ENCODE results near the gene ZDHHC11.
"Not testable (repeated sequence)": the region's sequence is repeated elsewhere in the genome, so short reads cannot be mapped to it uniquely, and the experiment has no call there.

The ZDHHC11 gene

DNA sequence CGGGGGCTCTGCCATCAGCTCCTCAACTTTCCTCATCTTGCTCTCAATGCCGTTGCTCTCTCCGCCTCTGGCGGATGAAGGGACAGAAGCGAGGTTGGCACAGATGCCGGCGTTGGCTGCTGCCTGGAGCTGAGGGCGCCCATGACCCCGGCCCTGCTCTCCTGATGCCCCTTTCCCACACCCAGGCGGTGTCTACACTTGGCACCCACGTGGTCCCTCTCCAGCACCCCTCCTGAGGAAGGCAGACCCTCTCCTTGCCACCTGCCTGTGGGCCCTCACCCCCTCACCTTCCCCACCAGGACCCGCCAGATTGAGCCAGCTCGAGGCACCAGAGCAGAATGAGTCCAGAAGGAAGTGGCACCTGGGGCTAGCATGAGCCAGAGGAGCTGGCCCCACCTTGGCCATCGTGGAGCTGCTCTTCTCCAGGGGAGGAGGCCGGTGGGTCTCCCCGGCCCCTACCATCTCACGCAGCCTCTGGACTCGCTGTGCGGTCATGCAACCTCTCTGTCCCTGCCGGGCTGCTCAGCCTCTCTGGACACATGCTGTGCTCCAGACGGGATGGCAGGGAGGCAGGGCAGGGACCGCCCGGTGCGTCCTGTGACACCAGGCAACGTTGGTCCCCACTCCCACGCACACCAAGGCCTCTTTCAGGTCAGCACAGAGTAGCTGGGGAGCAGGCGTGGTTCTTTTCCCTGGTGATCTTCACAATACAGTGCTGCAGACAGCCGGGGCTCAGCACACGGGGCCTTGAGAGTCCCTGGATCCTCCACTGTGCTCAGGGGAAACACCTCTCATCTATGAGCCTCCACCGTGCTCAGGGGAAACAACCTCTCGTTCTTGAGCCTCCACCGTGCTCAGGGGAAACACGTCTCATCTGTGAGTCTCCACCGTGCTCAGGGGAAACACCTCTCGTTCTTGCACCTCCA is 4.8 kb downstream of the ZDHHC11 start:
- DNase-seq (ENCODE audit: low read depth, low spot score); H3K27ac ChIP-seq: not testable (repeated sequence)

DNA sequence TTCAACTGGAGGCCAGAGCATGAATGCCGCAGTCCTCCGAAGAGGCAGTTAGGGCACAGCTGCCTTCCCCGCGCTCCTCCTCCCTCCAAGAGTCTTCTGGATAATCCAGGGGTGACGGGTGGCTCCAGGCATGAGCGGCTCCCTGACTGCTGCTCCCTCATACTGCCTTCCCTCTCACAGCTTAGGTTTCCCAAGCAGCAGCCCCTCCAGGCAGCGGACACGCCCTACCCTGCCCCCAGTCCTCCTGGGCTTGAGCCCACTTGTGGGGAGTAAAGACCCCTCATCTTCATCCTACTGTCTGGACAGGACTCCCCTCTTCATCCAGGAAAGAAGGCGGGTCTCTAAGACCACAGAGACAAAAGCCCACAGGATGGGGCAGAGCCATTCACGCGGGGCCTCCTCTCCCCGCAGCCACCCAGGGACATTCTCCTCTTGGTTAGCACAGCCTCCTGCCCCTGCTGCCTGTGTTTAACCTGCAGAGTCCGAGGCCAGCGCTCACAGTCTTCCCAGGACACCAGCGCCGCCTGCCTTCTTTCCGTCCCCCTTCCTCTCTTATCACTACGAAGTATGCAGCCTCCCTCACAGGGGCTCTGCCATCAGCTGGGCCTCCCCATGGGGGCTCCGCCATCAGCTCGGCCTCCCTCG is 5.6 kb downstream of the ZDHHC11 start:
- H3K27ac ChIP-seq; DNase-seq (ENCODE audit: low read depth, low spot score): not testable (repeated sequence)

DNA sequence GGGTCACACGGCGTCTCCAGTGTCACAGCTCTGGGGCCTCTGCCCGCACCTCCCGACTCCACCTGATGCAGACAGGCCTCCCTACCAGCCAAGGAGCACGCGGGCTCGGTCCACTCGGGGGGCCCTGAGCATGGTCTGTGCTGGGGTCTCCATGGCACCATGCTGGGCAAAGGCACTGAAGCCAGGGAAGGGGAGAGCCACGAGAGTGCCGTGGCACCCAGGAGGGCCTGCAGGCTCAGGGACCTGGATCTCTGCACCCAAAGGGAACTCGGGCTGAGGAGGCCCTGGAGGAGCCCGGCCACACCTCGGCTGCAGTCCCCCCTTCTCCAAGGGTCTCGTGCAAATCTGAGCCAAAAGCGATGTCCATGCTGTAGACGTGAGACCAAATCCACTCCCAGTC is 6.4 kb downstream of the ZDHHC11 start:
- not testable (repeated sequence) for DNase-seq (ENCODE audit: low read depth, low spot score)

DNA sequence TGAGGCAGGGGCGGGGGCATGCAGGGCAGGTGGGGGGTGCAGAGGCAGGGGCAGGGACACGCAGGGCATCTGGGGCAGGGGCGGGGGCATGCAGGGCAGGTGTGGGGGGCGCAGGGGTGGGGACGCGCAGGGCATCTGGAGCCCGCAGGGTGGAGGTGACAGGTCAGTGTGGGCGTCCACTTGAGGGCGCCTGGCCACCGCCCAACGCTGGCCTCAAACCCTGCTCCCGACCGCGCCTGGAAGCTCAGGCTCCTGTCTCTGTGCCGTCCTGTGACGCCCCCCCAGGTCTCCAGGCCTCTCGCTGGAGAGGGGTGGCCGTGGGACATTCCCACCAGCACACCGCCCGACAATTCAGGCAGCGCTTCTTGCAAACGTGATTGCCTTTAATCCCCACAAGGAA is 6.9 kb downstream of the ZDHHC11 start:
- not testable (repeated sequence) for H3K27ac ChIP-seq; DNase-seq (ENCODE audit: low read depth, low spot score)

More for the DNA sequence above, 6.4 kb downstream of the ZDHHC11 start:
- not testable (repeated sequence) for H3K27ac ChIP-seq

DNA sequence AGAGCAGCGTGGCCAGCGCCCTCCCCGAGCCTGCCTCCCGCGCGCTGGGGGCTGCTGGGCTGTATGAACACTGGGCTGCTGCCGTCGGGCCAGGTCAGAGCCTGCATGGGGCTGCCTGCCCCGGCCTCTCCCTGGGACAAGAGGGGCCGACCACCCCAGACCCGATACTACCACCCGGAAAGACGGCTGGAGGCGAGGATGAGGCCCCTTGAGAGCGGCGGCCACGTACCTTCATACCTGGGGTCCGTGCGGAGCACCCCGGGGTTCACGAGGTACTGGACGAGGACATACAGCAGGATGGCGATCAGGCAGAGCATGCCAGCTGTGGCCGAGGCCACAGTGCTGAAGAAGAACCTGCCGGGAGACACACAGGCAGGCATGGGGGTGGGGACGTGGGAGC is 7.4 kb downstream of the ZDHHC11 start:
- not testable (repeated sequence) for H3K27ac ChIP-seq; DNase-seq (ENCODE audit: low read depth, low spot score)

DNA sequence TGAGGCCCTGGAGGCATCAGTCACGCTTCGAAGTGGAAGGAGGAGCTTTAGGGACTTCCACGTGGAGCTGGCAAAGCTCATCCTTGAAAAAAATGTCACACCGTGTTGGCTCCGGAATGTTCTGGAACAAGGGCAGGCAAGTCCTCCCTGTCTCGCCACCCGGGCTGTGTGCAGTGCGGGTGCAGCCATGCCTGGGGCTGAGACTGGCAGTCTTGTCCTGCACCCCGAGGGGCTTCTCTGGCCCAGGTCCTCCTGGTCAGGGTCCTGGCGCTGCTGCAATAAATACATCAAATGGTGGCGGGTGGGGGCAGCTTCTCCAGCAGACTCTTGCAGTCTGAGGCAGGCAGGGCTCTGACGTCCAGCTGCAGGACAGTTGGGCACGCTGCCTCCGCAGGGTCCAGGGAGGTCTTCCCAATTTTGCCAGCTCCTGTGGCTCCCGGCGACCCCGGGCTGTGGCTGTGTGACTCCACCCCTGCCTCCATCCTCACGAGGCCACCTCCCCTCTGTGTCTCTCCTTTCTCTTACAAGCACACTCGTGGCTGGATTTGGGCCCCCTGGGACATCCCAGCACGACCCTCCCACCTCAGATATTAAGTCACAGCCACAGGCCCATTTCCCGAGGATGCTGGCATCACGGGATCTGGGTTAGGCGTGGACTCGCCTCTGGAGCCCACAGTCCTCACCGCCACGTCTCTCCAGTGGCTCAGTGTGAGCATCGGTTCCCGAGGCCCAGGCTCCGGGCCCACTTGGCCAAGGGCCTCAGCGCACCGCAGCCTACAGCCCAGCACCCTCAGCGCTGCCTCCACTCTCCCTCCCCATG is 8.2 kb downstream of the ZDHHC11 start:
- not testable (repeated sequence) for H3K27ac ChIP-seq; DNase-seq (ENCODE audit: low read depth, low spot score)

DNA sequence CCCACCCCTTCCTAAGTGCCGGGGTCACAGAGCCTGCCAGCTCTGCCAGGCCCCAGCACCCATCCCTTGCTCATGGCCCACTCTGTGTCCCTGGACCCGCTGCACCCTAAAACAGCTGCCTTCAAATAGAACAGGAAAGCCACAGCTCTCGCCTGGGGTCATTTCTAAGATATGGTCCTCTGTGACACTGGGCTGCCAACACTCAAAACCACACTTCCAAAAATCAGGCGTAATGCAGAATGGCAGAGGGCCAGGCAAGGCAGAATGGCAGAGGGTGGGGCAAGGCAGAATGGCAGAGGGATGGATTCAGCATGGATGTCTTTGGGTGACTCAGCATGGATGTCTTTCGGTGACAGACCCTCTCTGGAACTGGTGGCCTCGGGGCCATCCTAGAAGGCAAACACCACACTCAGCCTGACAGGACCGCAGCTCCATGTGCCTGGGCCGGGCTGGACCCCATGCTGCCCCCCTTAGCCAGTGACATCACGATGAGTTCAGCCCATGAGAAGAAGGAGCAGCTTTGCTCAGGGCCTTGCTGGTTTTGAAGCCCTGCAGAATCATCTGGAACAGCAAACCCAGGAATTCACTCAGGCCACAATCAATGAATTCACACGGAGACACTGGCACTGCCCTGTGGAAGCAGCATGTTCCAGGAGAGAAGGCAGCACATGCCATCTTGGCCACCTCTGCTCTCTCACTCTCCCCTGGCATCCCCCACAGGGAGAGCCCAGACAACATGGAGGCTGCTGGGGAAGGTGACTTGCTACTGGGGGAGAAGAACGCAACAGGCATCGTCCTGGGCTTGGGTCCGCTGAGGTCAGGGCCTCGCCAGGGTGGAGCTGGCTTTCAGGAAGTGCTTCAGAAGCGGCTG is 9.0 kb downstream of the ZDHHC11 start:
- DNase-seq (ENCODE audit: low read depth, low spot score); H3K27ac ChIP-seq: not testable (repeated sequence)

DNA sequence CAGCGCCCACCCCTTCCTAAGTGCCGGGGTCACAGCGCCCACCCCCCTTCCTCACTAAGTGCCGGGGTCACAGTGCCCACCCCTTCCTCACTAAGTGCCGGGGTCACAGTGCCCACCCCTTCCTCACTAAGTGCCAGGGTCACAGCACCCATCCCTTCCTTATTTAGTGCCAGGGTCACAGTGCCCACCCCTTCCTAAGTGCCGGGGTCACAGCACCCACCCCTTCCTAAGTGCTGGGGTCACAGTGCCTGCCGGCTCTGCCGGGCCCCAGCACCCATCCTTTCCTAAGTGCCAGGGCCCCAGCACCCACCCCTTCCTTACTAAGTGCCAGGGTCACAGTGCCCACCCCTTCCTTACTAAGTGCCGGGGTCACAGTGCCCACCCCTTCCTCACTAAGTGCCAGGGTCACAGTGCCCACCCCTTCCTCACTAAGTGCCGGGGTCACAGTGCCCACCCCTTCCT is 9.8 kb downstream of the ZDHHC11 start:
- H3K27ac ChIP-seq; DNase-seq (ENCODE audit: low read depth, low spot score): not testable (repeated sequence)

DNA sequence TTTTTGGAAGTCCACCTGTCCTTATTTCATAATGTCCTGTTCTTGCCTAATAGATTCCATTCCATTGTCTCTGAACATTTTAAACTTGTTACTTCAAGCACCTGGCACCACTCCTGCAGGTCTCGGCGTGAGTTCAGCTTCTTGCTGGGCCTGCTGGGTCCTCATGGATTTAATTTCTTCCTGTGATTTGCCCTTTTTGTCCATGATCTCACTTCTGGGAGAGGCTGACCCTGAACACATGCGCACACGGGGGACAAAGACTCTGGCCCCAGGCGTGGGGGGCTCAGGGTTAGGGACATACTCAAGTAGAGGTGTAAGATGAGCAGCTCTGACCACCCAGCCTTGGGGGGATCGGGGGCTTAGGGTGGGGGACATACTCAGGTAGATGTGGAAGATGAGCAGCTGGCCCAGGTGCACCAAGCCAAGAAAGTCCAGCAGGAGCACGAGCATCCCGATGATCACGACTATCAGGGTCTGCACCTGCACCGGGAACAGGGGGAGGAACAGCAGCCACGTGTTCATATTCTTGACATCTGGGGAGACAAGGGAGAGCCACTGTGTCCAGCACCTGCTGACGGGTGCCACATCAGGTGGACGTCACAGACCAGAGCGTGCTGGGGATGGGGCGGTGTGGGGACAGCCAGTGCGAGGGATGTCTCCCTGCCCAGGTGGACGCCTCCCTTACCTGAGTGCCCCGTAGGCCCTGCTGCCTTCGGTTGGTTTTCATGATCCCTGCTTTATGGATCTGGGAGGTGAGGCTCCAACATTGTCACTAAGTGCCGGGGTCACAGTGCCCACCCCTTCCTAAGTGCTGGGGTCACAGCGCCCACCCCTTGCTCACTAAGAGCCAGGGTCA is 10.4 kb downstream of the ZDHHC11 start:
- peak; percentile 26 for DNase-seq (ENCODE audit: low read depth, low spot score)

DNA sequence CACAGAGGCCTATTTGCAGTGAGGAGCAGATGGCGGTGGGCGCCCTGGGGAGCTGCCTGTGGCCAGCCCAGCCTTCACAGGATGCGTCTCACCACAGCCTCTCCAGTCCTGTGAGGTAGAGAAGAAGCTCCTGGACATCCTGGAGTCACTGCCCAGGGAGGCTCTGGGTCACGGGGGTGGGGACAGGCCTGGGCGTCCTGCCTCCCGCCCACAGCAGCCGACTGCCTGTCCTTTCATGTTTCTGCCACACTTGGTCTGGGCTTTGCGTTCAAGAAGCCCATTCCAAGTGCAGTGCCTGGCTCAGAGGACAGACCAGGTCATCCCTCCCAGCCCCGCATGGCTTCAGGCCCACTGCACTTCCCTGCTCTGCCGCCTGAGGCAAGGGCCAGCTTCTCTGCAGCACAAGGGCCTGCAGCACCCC is 12.3 kb downstream of the ZDHHC11 start:
- H3K27ac ChIP-seq; DNase-seq (ENCODE audit: low read depth, low spot score): not testable (repeated sequence)

More for the DNA sequence above, 10.4 kb downstream of the ZDHHC11 start:
- H3K27ac ChIP-seq, result not testable (repeated sequence)

DNA sequence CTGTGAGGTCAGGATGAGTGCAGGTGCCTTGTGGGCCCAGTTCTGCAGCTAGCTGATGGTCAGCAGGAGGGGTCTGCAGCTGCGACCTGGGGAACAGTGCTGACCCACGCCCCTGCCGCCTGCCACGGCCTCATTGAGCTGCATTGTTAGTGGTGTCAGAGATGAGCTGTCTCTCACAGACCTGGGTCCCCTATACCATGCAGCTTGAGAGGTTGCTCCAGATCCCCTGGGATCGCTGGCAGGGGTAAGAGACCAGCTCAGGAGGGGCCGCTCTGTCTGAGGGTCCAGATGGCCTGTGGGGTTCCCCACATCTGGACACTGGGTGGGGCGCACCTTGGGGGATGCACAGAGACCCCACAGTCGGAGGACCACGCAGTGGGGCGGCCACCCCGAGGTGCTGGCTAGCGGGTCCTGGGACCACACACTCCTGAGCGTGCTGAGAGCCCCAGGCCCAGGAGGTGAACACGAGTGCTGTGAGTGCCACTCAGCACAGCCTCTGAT is 13.1 kb downstream of the ZDHHC11 start:
- H3K27ac ChIP-seq; DNase-seq (ENCODE audit: low read depth, low spot score): not testable (repeated sequence)

DNA sequence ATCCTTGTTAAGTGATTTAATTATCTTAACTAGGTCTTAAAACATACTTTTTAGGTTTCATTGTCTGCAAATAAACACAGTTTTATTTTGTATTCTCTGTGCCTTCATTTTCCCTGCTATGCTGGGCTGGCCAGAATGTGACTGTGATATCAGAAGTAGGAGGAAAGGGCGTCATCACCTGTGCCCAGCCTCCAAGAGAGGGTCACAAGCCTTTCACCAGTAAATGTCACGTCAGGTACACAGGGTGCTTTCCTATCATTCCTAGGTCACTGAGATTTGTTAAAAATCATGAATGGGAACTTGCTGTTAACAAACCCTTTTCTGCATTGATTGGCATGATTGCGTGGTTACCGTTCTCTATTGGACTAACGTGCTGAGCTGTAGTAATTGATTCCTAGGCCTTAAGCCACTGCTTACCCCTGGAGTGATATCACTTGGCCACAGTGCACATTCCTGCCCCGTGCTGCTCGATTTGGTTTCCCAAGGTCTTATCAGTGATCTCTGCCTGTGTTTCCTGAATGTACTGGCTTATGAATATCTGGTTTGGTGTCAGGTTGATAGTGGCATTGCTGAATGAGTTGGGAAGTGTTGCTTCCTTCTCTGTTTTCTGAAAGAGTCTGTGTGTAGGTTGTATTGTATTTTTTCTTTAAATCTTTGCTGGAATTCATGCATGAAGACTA is 14.7 kb downstream of the ZDHHC11 start:
- DNase-seq (ENCODE audit: low read depth, low spot score); H3K27ac ChIP-seq: not testable (repeated sequence)

DNA sequence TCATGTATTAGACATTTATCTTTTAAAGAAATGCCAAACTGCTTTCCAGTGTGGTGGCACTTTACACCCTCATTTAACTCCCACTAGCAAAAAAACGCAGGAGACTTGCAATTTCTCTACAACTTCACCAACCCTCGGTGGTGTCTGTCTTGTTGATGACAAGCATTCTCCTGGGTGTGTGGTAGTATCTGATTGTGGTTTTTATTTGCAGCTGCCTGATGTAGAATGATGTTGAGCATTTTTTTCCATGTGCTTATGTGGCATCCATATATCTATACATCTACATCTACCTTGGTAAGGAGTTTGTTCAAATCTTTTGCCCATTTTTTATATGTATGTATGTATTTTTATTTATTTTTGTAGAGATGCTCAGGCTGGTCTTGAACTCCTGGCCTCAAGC is 16.8 kb downstream of the ZDHHC11 start:
- not testable (repeated sequence) for DNase-seq (ENCODE audit: low read depth, low spot score); H3K27ac ChIP-seq

DNA sequence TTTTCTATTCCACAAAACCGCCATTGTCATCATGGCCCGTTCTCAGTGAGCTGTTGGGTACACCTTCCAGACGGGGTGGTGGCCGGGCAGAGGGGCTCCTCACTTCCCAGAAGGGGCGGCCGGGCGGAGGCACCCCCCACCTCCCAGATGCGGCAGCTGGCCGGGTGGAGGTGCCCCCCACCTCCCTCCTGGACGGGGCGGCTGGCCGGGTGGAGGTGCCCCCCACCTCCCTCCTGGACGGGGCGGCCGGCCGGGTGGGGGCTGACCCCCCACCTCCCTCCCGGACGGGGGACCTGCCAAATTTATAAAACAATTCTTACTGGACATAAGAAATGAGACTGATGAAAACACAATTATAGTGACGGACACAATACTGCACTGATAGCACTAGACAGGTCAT is 22.6 kb downstream of the ZDHHC11 start:
- H3K27ac ChIP-seq; DNase-seq (ENCODE audit: low read depth, low spot score): not testable (repeated sequence)

DNA sequence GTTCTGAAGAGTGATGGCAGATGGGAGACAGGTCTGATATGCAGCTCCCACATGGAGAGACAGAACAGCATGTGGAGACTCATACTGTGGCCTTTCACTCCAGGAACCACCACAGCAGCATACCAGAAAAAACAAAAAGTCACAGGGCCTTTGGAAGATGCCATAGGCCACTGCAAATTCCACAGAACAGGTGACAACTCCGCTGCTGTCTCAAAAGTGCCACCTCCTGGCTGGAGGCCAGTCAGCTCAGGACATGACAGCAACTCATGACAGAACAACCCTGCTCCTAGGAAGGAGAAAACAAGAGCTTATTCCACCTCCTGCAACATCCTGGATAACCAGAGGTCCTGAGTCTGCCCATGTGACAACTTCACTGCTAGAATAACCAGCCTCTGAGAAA is 25.2 kb downstream of the ZDHHC11 start:
- DNase-seq (ENCODE audit: low read depth, low spot score); H3K27ac ChIP-seq: not testable (repeated sequence)

DNA sequence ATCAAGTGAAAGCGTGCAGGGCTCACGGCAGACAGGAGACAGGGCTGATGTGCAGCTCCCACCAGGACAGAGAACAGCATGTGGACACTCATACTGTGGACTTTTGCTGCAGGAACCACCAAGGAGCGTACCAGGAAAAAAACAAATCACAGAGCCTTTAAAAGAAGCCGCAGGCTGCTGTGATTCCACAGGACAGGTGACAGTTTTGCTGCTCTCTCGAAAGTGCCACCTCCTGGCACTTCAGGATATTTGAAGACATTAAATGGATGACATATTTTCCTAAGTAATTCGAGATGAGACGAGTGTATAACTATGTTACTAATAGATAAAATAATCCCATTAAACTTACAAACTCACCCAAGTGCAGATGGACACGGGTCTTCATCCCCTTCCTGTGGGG is 29.3 kb downstream of the ZDHHC11 start:
- no peak overlapping the region for H3K27ac ChIP-seq
- DNase-seq (ENCODE audit: low read depth, low spot score), result no peak

DNA sequence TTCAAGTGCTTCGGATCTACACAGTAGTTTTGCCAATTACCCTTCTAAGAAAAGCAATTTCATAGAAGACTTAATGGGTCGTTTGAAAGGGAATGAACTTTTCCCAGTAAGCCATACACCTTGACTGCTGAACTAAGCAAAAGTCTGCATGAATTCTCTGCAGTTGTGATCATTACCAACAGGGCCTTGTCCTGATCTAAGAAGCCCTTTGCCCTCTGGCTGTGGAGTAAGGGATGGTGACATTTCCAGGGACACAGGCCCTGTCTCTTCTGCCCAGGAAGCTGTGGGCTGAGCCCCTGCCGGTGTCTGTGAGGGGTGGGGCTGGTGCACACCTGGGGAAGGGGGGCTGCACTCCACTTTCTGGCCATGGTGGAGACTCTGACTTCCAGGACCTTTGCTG is 30.5 kb downstream of the ZDHHC11 start:
- H3K27ac ChIP-seq, result no peak overlapping the region
- no peak for DNase-seq (ENCODE audit: low read depth, low spot score)

DNA sequence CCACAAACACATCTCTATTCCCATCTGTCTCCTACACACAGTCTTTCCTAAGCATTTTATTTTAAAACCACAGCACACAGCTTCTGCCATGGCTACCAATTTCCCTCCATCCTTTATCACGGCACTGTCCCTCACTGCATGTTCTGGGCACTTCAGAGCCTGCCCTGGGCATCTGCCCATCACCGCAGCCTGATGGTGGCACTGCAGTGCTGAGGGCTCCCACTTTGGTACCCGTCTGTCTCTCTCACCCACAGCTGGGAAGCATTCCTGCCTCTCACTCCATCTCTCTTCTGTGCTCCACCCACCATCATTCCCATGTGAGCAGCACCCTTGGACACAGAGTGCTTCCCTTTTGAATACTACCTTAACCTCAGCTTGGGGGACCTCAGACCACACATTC is 31.7 kb downstream of the ZDHHC11 start:
- no peak overlapping the region for H3K27ac ChIP-seq
- no peak for DNase-seq (ENCODE audit: low read depth, low spot score)

All from epithelial cell of prostate (primary cell).